GM18858 (cell line): Measurements from ENCODE around the gene HLCS.
"Not testable (repeated sequence)": the region's sequence is repeated elsewhere in the genome, so short reads cannot be mapped to it uniquely, and the experiment has no call there.

ENCODE experiments used
- ATAC-seq: cut with Tn5 transposase; IDR thresholded peaks from one replicate; pipeline ENCODE4 v1.9.1; 2021; ENCODE audit not compliant: unreplicated experiment

The HLCS gene

DNA sequence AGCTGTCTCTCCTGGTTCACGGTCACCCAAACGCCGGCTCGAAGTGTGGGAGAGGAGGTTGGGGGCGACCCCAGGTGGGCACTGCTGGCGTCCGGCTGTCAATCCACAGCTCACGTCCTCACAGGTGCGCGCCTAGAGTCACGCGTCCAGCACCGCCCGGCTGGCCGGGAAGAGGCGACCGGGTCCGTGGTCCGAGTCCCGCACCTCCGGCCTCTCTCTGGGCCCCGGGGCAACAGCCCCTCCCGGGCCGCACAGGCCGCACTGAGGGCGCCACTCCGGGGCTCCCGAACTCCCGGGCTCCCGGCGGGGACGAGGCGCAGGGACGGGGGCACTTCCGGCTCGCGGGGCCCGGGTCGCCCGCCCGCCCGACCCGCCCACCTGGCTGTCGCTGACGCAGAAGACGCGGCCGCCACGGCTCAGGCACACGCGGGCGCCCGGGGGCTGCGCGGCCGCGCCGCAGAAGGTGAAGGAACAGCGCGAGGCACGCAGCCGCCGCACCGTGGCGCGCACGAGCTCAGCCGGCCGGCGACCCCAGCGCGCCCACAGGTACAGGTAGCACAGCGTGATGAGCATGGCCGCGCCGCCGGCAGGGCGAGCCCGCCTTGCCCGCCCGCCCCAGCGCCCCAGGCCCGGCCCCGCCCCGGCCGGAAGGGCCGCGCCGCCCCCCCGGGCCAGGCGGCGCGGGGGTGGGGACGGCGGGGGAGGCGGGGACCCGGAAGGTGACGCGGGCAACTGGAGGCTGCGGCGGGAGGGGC lies at the start of gene HLCS:
Gene HLCS, minus strand, starts transcription at position 604 of the 755 bp plus-strand sequence. Its CDS starts 31 bp downstream, at position 573.
- ATAC-seq, result peak; percentile 62

GRCh38 chr21:37009740-37010341 lies 43.4 kb upstream of the HLCS start:
- peak; percentile 86 for ATAC-seq

GRCh38 chr21:37008724-37009123 lies 42.3 kb upstream of the HLCS start:
- no peak for ATAC-seq

DNA sequence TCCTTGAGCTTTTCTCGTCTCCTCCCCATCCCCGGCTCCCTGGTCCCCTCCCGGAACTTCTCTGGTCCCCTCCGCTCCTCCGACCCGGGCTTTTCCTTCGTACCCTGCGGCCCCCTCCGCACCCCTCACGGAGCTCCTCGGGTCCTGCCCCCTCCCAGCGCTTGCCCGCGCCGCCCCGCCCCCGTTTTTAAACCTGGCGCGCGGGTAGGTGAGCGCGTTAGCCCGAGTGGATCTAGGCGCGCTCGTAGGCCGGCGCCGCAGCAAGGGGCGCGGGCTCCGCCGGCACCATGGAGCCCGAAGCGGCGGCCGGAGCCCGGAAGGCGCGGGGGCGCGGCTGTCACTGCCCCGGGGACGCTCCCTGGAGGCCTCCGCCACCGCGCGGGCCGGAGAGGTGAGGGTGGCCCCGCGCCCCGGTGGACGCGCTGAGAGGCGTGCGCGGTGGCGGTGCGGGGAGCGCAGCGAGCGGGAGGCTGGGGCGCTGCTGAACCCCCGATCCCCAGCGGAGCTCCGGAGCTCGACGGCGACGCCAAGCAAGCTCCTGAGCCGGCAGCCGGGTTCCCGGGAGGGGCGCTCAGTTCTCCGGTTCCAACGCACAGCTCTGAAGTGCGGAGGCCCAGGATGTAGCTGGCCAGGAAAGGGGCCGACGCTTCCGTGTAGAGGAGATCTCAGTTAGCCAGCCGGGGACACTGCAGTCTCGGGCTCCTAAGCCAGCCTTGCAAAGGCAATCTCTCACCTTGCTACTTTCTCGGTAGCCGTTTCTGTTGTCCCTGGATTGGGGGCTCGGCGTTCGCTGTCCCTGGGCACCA lies 40.2 kb upstream of the HLCS start, which contains the start of gene RIPPLY3:
Gene RIPPLY3, plus strand, starts transcription at position 217 of the 806 bp plus-strand sequence. Its CDS starts 71 bp downstream, at position 288.
- no peak for ATAC-seq

DNA sequence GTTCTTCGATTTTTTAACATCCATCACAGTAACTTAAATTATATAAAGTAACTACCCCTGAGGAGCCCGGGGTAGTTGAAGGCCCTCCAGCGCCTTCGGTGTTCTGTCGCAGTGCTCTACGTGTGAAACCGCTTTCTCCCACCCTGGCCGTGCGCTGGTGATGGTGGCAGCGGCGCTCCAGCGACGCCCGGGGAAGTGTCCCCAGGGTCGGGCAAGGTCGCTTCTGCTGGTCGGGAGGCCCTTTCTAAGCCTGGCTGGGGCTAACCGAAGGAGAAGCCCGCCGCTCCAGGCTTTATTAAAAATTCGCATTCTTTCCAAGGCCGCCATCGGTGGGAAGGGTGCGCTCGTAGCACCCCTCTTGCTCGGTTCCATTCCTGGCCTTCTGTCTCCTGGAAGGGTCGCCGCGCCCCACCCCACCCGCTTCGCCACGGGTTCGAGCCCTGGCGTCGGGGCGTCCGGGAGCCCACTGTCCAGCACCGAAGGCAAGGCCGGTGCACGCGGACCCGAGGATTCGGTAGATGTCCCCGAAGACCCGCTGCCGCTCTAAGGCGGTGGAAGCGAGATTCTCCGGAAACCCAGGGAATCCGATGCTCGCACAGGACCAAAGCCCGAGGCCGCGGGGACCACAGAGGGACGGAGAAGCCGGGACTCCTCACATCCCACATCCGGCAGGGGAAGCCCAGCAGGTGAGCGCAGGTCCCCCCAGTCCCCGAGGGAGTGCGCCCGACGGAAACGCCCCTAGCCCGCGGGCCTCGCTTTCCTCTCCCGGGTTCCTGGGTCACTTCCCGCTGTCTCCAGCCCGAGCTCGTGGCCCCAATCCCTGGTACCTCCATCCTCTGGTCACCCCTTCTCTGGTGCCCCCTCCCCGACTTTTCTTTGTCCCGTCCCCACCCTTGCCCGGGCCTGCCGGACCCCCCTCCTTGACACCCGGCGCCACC lies 39.3 kb upstream of the HLCS start:
- ATAC-seq, result no peak

DNA sequence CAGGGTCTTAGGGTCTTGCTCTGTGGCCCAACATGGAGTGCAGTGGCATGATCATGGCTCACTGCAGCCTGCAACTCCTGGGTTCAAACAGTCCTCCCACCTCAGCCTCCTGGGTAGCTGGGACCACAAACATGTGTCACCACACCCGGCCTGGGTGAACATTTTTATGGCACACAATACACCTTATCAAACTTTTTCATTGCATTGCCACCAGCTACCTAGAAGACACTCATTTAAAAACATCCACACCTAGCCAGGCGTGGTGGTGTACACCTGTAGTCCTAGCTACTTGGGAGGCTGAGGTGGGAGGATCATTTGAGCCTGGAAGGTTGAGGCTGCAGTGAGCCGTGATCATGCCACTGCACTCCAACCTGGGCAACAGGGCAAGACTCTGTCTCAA lies 37.4 kb upstream of the HLCS start:
- not testable (repeated sequence) for ATAC-seq

- ATAC-seq, result not testable (repeated sequence)
Observed at GRCh38 chr21:37002851-37003250, 36.4 kb upstream of the HLCS start.

- ATAC-seq, result no peak
Observed at GRCh38 chr21:37001441-37001840, 35.0 kb upstream of the HLCS start.

- no peak for ATAC-seq
Observed at GRCh38 chr21:37000381-37000780, 33.9 kb upstream of the HLCS start.

DNA sequence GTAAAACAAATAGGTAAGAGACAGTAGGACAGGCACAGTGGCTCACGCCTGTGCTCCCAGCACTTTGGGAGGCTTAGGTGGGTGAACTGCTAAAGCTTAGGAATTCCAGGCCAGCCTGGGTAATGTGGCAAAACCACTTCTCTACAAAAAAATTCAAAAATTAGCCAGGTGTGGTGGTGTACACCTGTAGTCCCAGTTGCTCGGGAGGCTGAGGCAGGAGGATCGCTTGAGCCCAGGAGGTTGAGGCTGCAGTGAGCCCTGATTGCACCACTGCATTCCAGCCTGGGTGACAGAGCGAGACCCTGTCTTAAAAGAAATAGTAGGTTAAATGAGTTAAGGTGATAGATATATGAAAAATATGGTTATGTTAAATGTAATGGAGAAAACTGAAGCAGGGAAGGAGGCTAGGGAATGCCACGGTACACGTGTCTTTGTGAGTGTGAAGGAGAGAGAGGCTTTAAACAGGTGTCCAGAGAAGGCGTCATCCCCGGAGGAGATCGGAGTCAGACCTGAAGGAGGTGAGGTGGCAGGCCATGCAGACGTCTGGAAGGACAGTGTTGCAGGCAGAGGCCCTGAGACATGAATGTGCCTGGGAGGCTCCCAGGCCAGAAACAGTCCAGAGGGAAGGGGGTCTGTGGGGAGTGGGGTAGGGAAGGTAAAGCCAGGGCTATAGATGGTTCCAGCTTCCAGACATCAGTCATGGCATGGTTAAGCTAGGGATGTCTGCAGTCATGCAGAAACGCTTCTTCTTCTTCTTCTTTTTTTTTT lies 32.8 kb upstream of the HLCS start:
- ATAC-seq, result no peak

DNA sequence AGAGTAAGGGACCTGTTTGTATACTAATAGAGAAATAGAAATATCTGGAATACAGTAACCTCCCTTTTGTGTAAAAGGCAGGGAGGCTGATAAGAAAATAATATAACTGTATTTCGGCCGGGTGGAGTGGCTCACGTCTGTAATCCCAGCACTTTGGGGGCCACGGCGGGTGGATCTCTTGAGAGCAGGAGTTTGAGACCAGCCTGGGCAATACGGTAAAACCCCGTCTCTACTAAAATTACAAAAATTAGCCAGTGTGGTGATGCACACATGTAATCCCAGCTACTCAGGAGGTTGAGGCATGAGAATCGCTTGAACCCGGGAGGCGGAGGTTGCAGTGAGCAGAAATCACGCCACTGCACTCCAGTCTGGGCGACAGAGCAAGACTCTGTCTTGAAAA lies 28.8 kb upstream of the HLCS start:
- not testable (repeated sequence) for ATAC-seq

- ATAC-seq, result no peak
Observed at GRCh38 chr21:36994501-36995158, 28.2 kb upstream of the HLCS start.

GRCh38 chr21:36992671-36993070 lies 26.2 kb upstream of the HLCS start:
- ATAC-seq, result no peak

- no peak for ATAC-seq
Observed at GRCh38 chr21:36990508-36991205, 24.2 kb upstream of the HLCS start.

DNA sequence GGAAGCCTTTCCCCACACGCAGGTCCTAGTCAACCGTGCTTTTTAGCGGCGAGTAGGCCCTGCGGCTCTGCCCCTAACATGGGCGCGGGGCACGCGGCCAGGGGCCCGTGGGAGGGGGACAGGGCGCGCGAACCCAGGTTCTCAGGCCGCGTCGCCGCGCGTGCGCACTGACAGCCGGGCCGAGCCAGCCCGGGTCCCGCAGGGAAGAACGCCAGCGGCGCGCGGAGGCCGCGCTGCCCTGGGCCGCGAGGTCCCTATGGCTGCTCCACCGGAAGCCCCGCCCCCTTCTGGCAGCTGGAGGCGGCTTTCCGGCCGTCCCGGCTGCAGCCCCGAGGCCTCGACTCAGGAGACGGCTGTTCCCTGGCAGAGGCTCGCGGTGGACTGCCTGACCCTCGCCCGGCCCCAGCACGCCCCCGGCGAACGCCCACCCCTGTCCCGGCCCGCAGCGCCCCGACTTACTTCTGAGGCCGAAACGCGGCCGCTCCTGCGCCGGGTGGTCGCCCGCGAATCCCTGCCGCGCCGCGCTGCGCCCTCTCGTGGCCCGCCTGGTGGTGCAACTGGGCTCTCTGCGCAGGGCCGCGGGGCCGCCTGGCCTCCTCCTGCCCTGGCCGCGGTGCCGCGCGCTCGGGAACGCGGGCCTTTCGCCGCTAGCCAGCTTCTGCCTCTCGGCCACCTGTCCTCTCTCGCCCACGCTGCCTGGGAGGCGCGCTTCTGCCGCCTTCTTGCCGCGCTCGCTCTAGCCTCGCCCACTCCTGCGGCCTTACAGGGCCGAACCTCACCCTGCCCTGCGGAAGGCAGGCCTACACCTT lies 23.4 kb upstream of the HLCS start:
- peak; percentile 75 for ATAC-seq

DNA sequence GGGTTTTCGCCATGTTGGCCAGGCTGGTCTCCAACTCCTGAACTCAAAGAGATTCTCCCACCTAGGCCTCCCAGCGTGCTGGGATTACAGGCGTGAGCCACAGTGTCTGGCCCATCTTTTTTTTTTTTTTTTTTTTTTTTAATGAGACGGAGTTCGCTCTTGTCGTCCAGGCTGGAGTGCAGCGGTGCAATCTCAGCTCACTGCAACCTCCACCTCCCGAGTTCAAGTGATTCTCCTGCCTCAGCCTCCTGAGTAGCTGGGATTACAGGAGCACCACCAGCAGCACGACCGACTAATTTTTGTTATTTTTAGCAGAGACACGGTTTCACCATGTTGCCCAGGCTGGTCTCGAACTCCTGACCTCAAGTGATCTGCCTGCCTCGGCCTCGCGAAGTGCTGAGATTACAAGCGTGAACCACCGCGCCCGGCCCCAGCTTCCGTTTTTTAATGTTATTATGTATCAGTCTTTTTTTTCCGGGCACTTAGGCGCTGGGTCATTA lies 22.8 kb upstream of the HLCS start:
- ATAC-seq, result not testable (repeated sequence)

GRCh38 chr21:36988536-36988935 lies 22.1 kb upstream of the HLCS start:
- no peak for ATAC-seq

DNA sequence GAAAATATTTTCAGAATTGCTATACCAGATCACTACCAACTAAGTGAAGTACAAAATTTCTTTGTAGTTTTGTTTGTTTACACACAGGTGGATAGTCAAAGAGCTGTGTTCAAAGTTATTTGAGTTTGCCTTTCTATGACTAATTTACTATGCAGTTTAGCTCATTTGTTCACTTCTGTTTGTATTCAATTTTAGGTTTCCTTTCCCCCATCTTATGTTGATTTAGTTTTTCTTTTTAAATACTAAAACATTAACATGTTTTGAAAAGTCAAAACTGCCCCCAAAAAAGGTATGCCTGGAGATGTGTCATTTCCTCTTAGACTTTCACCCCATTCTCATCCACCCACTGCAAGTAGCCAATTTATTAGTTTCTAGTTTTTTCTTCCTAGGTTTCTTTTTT lies 21.4 kb upstream of the HLCS start:
- no peak for ATAC-seq
